Measurements from ENCODE around the gene WSB1. TPM values are rescaled to one million over a fixed set of nuclear protein-coding genes. Genes with fewer than 3 reads are reported as not detected.
A peak's percentile ranks its signal among the peaks of the same experiment; 100 is the strongest.

Gene WSB1, protein sequence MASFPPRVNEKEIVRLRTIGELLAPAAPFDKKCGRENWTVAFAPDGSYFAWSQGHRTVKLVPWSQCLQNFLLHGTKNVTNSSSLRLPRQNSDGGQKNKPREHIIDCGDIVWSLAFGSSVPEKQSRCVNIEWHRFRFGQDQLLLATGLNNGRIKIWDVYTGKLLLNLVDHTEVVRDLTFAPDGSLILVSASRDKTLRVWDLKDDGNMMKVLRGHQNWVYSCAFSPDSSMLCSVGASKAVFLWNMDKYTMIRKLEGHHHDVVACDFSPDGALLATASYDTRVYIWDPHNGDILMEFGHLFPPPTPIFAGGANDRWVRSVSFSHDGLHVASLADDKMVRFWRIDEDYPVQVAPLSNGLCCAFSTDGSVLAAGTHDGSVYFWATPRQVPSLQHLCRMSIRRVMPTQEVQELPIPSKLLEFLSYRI
- total RNA-seq, result 115 and 125 TPM in 2 replicates

DNA sequence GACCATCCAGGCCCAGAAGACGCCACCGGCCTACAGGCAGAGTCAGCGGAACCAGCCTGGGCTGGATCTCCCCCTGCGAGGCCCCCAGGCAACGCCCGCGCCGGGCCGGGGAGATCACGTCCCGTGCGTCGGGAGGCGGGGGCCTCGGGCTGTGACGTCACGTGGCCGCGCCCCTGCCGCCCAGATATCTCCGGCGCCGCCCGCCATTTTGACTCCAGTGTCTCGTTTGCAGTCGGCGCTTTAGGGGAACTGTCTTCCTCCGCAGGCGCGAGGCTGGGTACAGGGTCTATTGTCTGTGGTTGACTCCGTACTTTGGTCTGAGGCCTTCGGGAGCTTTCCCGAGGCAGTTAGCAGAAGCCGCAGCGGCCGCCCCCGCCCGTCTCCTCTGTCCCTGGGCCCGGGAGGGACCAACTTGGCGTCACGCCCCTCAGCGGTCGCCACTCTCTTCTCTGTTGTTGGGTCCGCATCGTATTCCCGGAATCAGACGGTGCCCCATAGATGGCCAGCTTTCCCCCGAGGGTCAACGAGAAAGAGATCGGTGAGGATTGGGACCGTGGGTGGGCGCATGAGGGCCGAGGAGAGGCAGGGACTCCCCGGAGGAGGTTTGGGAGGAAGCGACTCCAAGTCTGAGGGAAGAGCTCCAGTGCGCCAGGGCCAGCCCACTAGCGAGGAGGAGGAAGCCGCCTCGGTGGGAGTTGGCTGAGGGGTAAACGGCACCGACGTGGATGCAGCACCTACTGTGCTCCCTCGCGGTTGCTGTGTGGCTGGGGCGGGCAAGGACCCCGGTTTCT, at the start of gene WSB1:
WSB1 (plus strand) TSS at position 217 of the 791 bp plus-strand sequence; CDS start at position 499, 282 bp downstream.
- intact Hi-C loops (cut with micrococcal nuclease), result loop anchor here (1.0 to 5.0 kb wide), 5 partner anchors 12 to 291 kb away; partner anchors contain the start of gene KSR1
- peaks cover 45% of the 10 kb centered on the region for H3K4me1 Mint-ChIP-seq
- ChIA-PET CTCF (interaction anchor here (0.7 to 4.9 kb wide), 7 partner anchors 11 to 307 kb away, joined by 3 to 26 read pairs (median 5); no protein-coding TSS in a partner anchor), POLR2A (interaction anchor here (0.5 to 4.6 kb wide), 30 partner anchors 10 to 599 kb away, joined by 3 to 114 read pairs (median 4); partner anchors contain the start of genes KSR1 and LYRM9)
- peak within 1 kb of the TSS; percentile 99 for H3K27ac Mint-ChIP-seq
- TF ChIP-seq, protein P1, sequence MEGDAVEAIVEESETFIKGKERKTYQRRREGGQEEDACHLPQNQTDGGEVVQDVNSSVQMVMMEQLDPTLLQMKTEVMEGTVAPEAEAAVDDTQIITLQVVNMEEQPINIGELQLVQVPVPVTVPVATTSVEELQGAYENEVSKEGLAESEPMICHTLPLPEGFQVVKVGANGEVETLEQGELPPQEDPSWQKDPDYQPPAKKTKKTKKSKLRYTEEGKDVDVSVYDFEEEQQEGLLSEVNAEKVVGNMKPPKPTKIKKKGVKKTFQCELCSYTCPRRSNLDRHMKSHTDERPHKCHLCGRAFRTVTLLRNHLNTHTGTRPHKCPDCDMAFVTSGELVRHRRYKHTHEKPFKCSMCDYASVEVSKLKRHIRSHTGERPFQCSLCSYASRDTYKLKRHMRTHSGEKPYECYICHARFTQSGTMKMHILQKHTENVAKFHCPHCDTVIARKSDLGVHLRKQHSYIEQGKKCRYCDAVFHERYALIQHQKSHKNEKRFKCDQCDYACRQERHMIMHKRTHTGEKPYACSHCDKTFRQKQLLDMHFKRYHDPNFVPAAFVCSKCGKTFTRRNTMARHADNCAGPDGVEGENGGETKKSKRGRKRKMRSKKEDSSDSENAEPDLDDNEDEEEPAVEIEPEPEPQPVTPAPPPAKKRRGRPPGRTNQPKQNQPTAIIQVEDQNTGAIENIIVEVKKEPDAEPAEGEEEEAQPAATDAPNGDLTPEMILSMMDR (IDR thresholded peaks at IDR 0.05), result no peak
- H3K9me3 Mint-ChIP-seq, result no peaks in the 10 kb centered on the region
- DNase-seq, result peak; percentile 94
- no peaks in the 10 kb centered on the region for H3K27me3 Mint-ChIP-seq
- H3K36me3 Mint-ChIP-seq (ENCODE audit: low read depth), result peaks cover 24% of the 10 kb centered on the region
- peak within 1 kb of the TSS; percentile 100 for H3K4me3 Mint-ChIP-seq
- ATAC-seq (ENCODE audit: low read depth), result peak; percentile 83

DNA sequence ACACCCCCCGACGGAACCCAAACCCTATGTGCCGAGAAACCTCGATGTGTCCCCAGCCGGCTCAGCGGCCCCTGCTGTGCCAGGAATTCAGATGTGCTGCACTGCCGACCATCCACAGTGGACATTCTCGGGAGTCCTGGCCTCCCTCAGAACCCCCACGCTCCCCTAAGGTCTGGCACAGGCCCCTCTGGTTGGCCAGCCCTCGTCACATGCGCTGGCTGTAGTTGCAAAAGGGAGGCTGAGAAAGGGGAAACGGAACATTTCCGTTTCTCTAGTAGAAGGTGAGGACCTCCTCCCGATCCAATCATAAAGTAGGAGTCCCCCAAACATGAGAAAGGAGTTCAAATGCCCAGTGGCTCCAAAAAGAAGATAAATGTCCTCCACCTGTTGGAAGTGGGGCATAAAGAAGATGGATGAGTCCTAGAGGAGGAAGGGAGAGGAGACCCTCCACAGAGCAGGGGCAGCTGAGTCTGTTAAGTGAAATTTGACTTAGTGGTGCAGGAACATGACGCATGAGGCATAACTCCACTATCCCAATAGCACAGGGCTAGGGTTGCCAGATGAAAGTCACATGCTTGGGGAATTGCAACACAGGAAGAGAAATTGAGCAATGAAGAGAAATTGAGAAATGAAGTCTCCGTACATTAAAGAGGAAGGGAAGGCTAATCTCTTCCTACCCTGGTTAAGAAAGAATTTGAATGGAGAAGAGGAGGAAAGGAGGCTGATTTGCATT, 49.3 kb upstream of the WSB1 start:
- H3K27ac Mint-ChIP-seq, result no peak overlapping the region
- H3K4me1 Mint-ChIP-seq, result peaks cover 33% of the 10 kb centered on the region
- DNase-seq (no peak), ATAC-seq (ENCODE audit: low read depth) (no peak)
- TF ChIP-seq, protein P1 (IDR thresholded peaks at IDR 0.05), result no peak
- no peak overlapping the region for H3K4me3 Mint-ChIP-seq
- no peaks in the 10 kb centered on the region for H3K27me3 Mint-ChIP-seq
- intact Hi-C loops (cut with micrococcal nuclease), result loop anchor here (1.0 to 2.0 kb wide), 5 partner anchors 48 to 357 kb away; no protein-coding TSS in a partner anchor
- ChIA-PET POLR2A (interaction anchor here (0.6 to 1.7 kb wide), 5 partner anchors 50 to 602 kb away, joined by 3 to 18 read pairs (median 4); partner anchors contain the start of gene WSB1), CTCF (interaction anchor here (0.8 to 4.0 kb wide), 9 partner anchors 8 to 357 kb away, joined by 3 to 51 read pairs (median 8); partner anchors contain the start of gene WSB1)
- no peaks in the 10 kb centered on the region for H3K36me3 Mint-ChIP-seq (ENCODE audit: low read depth)
- H3K9me3 Mint-ChIP-seq, result no peaks in the 10 kb centered on the region

DNA sequence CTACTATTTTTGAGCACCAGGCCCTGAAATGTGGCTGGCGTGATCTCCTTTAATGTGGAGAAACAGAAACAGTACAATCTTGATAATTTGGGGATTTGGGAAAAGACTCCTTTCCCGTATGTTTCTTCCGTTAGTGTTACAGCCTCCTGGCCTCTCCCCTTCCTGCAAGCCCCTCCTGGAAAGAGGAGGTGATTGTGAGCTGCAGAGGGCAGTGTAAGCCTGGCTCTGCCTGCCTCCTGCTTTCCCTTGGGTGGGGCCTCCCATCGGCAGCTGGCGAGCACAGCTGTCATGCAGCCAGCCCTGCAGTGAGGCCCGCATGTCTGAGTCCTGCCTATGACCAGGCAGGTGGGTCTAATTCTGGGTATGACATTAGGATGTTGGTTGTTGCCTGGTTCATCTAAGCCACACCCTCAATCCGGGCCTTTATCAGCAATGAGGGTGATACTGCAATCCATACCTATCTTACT, 48.7 kb upstream of the WSB1 start:
- TF ChIP-seq, protein P1 (IDR thresholded peaks at IDR 0.05), result peak; percentile 27
- no peaks in the 10 kb centered on the region for H3K27me3 Mint-ChIP-seq
- ChIA-PET POLR2A (interaction anchor here (0.6 to 1.7 kb wide), 5 partner anchors 49 to 354 kb away, joined by 3 to 18 read pairs (median 3); partner anchors contain the start of gene WSB1), CTCF (interaction anchor here (0.5 to 4.0 kb wide), 18 partner anchors 8 to 560 kb away, joined by 3 to 51 read pairs (median 4); partner anchors contain the start of gene WSB1)
- H3K4me3 Mint-ChIP-seq, result no peak overlapping the region
- peak; percentile 36 for DNase-seq
- no peak overlapping the region for H3K27ac Mint-ChIP-seq
- no peaks in the 10 kb centered on the region for H3K9me3 Mint-ChIP-seq
- no peaks in the 10 kb centered on the region for H3K36me3 Mint-ChIP-seq (ENCODE audit: low read depth)
- intact Hi-C loops (cut with micrococcal nuclease), result loop anchor here (1.0 to 2.0 kb wide), 5 partner anchors 48 to 356 kb away; no protein-coding TSS in a partner anchor
- peak; percentile 91 for ATAC-seq (ENCODE audit: low read depth)
- H3K4me1 Mint-ChIP-seq, result peaks cover 28% of the 10 kb centered on the region

DNA sequence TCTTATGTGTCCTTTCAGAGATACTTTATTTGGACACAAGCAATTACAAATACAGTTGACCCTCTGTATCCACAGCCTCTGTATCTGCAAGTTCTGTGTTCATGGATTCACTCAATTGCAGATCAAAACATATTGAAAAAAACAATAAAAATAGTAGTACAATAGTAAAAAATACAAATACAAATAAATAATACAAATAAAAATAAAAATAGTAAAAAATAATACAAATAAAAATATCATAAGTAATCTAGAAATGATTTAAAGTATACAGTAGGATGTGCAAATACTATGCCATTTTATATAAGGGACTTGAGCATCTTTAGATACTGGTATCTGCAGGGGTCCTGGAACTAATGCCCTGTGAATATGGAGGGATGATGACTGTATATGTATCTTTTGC, 47.4 kb upstream of the WSB1 start:
- POLR2A ChIA-PET, result interaction anchor here (1.7 kb wide), 1 partner anchor 48 kb away, joined by 18 read pairs; the partner anchor contains the start of gene WSB1
- no peak for DNase-seq
- H3K36me3 Mint-ChIP-seq (ENCODE audit: low read depth), result no peaks in the 10 kb centered on the region
- H3K27me3 Mint-ChIP-seq, result no peaks in the 10 kb centered on the region
- intact Hi-C loops (cut with micrococcal nuclease), result no loop called here
- TF ChIP-seq, protein P1 (IDR thresholded peaks at IDR 0.05), result no peak
- no peaks in the 10 kb centered on the region for H3K9me3 Mint-ChIP-seq
- no peak for ATAC-seq (ENCODE audit: low read depth)
- H3K4me3 Mint-ChIP-seq, result no peak overlapping the region
- H3K4me1 Mint-ChIP-seq, result peaks cover 18% of the 10 kb centered on the region
- H3K27ac Mint-ChIP-seq, result no peak overlapping the region
- CTCF ChIA-PET, result interaction anchor here (0.7 to 4.0 kb wide), 9 partner anchors 10 to 559 kb away, joined by 3 to 51 read pairs (median 8); partner anchors contain the start of gene WSB1

Measured in activated B cell treated with CpG ODN at 0.5 μM for 24 hours (primary cell).